ENCODE data around the gene FREM1. TPM values are rescaled to one million over a fixed set of nuclear protein-coding genes. Genes with fewer than 3 reads are reported as not detected.

Gene FREM1, protein sequence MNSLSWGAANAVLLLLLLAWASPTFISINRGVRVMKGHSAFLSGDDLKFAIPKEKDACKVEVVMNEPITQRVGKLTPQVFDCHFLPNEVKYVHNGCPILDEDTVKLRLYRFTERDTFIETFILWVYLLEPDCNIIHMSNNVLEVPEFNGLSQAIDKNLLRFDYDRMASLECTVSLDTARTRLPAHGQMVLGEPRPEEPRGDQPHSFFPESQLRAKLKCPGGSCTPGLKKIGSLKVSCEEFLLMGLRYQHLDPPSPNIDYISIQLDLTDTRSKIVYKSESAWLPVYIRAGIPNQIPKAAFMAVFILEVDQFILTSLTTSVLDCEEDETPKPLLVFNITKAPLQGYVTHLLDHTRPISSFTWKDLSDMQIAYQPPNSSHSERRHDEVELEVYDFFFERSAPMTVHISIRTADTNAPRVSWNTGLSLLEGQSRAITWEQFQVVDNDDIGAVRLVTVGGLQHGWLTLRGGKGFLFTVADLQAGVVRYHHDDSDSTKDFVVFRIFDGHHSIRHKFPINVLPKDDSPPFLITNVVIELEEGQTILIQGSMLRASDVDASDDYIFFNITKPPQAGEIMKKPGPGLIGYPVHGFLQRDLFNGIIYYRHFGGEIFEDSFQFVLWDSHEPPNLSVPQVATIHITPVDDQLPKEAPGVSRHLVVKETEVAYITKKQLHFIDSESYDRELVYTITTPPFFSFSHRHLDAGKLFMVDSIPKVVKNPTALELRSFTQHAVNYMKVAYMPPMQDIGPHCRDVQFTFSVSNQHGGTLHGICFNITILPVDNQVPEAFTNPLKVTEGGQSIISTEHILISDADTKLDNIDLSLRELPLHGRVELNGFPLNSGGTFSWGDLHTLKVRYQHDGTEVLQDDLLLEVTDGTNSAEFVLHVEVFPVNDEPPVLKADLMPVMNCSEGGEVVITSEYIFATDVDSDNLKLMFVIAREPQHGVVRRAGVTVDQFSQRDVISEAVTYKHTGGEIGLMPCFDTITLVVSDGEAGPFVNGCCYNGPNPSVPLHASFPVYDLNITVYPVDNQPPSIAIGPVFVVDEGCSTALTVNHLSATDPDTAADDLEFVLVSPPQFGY (N-terminal part only)
- total RNA-seq (2014; rRNA removed): 0.52 and 1.2 TPM in 2 replicates
- Bru-seq, nascent RNA: percentile 13 among the genes with signal in this experiment
- percentile 11 among the genes with signal in this experiment for BruChase-seq, experiment 1, labeled RNA remaining after a 6-hour chase
- BruChase-seq, experiment 2, labeled RNA remaining after a 2-hour chase: percentile 14 among the genes with signal in this experiment
- long read RNA-seq: 0 reads

DNA sequence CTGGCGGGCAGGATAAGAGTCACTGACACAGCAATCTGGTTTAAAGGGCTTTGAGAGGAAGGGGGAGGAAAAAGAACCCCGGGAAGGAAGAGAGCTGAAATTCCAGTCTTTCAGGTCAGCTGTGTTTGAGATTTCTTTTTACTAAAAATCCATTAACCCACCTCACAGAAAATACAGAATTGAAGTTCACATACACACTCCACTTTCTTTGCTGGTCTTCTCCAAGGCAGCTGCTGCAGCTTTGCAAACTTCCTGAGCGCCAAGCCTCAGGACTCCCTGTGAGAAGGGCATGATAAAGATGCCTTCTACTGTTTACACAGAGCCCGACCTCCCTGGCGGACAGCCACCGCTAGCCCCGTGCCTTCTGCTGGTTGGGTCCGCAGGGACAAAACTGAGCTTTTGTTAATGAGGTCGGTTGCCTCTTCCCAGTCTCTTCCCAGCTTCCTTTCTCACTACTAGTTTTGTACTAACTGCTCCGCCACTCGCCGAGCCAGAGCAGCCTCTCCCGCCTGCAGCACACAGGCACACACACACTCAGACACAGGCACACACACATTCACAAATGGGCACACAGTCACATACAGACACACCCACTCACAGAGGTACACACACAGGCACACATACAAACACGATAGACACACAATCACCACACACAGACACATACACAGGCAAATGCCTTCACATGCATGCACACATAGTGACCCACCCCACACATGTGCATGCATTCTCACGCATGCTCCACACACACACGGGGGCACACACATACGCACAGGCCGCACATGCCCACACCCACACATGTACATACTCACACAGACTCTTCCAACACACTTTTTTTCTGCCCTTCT is at the start of gene FREM1:
Gene FREM1 (minus strand): TSS at position 468 of the 845 bp plus-strand sequence. CDS start 41,451 bp downstream, outside the sequence.
- DNase-seq: peak; percentile 50
- no peak within 1 kb of the TSS for H3K9ac ChIP-seq (ENCODE audit: low read length)
- no TSS peak for BruUV-seq (replicated peaks)
- H3F3A ChIP-seq (ENCODE audit: low read length, unreplicated experiment): no peaks in the 10 kb centered on the region
- no peaks in the 10 kb centered on the region for H4K20me1 ChIP-seq (ENCODE audit: low read length)
- peak within 1 kb of the TSS; percentile 47 for H3K4me3 ChIP-seq (ENCODE audit: low read length)
- no peaks in the 10 kb centered on the region for H3K79me2 ChIP-seq (ENCODE audit: low read length)
- no peak within 1 kb of the TSS for H3K27ac ChIP-seq (ENCODE audit: low read length)
- H3K4me2 ChIP-seq (ENCODE audit: low read length): peak within 1 kb of the TSS; percentile 71
- H3K27me3 ChIP-seq (ENCODE audit: low read length): no peaks in the 10 kb centered on the region
- peaks cover 37% of the 10 kb centered on the region for H3K4me1 ChIP-seq (ENCODE audit: insufficient read depth, low read length)
- H3K9me3 ChIP-seq (ENCODE audit: low read length): no peaks in the 10 kb centered on the region
- H2AFZ ChIP-seq (ENCODE audit: low read length): peak within 1 kb of the TSS; percentile 33
- H3K36me3 ChIP-seq (ENCODE audit: low read depth, low read length): no peaks in the 10 kb centered on the region
- POLR2A ChIA-PET (ENCODE audit: unreplicated experiment): no interaction called here
- H3K9me2 ChIP-seq (replicated peaks; ENCODE audit: low read length): no peaks in the 10 kb centered on the region
- TF ChIP-seq, protein P1, sequence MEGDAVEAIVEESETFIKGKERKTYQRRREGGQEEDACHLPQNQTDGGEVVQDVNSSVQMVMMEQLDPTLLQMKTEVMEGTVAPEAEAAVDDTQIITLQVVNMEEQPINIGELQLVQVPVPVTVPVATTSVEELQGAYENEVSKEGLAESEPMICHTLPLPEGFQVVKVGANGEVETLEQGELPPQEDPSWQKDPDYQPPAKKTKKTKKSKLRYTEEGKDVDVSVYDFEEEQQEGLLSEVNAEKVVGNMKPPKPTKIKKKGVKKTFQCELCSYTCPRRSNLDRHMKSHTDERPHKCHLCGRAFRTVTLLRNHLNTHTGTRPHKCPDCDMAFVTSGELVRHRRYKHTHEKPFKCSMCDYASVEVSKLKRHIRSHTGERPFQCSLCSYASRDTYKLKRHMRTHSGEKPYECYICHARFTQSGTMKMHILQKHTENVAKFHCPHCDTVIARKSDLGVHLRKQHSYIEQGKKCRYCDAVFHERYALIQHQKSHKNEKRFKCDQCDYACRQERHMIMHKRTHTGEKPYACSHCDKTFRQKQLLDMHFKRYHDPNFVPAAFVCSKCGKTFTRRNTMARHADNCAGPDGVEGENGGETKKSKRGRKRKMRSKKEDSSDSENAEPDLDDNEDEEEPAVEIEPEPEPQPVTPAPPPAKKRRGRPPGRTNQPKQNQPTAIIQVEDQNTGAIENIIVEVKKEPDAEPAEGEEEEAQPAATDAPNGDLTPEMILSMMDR (conservative IDR thresholded peaks at IDR 0.05; ENCODE audit: low read depth, low read length): no peak
- TF ChIP-seq EZH2phosphoT487 (IDR thresholded peaks at IDR 0.05; ENCODE audit: borderline replicate concordance, low read length) (no peak), EZH2 (IDR thresholded peaks at IDR 0.05; ENCODE audit: low read length, unreplicated experiment) (no peak)
- intact Hi-C loops (cut with micrococcal nuclease): no loop called here
- CTCF ChIA-PET: no interaction called here
- no peak for ATAC-seq

DNA sequence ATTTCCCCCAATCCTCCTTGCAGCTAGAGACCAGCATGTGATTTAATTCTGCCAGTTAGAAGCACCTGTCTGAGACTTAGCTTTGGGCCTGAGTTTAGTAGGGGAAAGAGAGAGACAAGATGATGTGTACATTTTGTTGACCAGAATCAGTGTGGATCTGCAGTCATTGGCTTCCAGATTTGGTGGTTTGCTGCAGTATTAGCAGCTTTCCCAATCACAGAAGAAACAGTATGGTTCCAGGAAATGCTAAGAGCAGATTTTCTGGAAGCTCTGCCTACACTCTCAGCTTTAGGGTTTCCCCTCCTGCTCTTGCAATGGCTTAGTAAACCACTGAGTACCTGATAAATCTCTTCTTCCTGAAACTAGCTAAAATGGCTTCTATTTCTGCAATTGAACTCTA is 48.8 kb upstream of the FREM1 start:
- no peaks in the 10 kb centered on the region for H4K20me1 ChIP-seq (ENCODE audit: low read length)
- no peaks in the 10 kb centered on the region for H3K27me3 ChIP-seq (ENCODE audit: low read length)
- no peak overlapping the region for H3K9ac ChIP-seq (ENCODE audit: low read length)
- POLR2A ChIA-PET (ENCODE audit: unreplicated experiment): no interaction called here
- no peak for DNase-seq
- CTCF ChIA-PET: no interaction called here
- TF ChIP-seq EZH2 (IDR thresholded peaks at IDR 0.05; ENCODE audit: low read length, unreplicated experiment) (no peak), EZH2phosphoT487 (IDR thresholded peaks at IDR 0.05; ENCODE audit: borderline replicate concordance, low read length) (no peak)
- TF ChIP-seq, protein P1 (conservative IDR thresholded peaks at IDR 0.05; ENCODE audit: low read depth, low read length): no peak
- H3K4me3 ChIP-seq (ENCODE audit: low read length): no peak overlapping the region
- no peak overlapping the region for H3K27ac ChIP-seq (ENCODE audit: low read length)
- H3K9me2 ChIP-seq (replicated peaks; ENCODE audit: low read length): no peaks in the 10 kb centered on the region
- H3K4me1 ChIP-seq (ENCODE audit: insufficient read depth, low read length): peaks cover 21% of the 10 kb centered on the region
- no peaks in the 10 kb centered on the region for H3K9me3 ChIP-seq (ENCODE audit: low read length)
- no peak overlapping the region for H2AFZ ChIP-seq (ENCODE audit: low read length)
- ATAC-seq: no peak
- intact Hi-C loops (cut with micrococcal nuclease): no loop called here
- H3F3A ChIP-seq (ENCODE audit: low read length, unreplicated experiment): no peaks in the 10 kb centered on the region
- no peak overlapping the region for H3K4me2 ChIP-seq (ENCODE audit: low read length)
- no TSS peak for BruUV-seq (replicated peaks)
- no peaks in the 10 kb centered on the region for H3K36me3 ChIP-seq (ENCODE audit: low read depth, low read length)
- H3K79me2 ChIP-seq (ENCODE audit: low read length): no peaks in the 10 kb centered on the region

Measured in PC-3 (cell line).